Tibial artery (tissue), 4 donors: ENCODE data around the gene CAPNS2.

Experiments
- DNase-seq, 2 donors: peaks; one replicate each; pipeline ENCODE4 v3.0.0-alpha.2; 2019
- H3K27ac ChIP-seq, 2 donors: fragments of 200-600 bp; sonication (generic) in 1 of 2; 1 replicate in 1 of 2; 2 replicates in 1 of 2; pipeline ENCODE4 v1.5.1; 2018 to 2019; ENCODE audit warnings: mild to moderate bottlenecking in 1 of 2
- H3K27me3 ChIP-seq, 2 donors: fragments of 200-600 bp; sonication (generic) in 1 of 2; one replicate each; pipeline versions ENCODE4 v1.5.1 to v1.6.0; 2016 to 2019
- H3K36me3 ChIP-seq, 3 donors: fragments of 200-600 bp; sonication (generic) in 2 of 3; one replicate each; pipeline ENCODE4 v1.5.1; 2016 to 2019; ENCODE audit warnings: mild to moderate bottlenecking in 2 of 3
- H3K4me1 ChIP-seq, 4 donors: fragments of 200-600 bp; sonication (generic) in 2 of 4; 1 replicate in 3 of 4; 2 replicates in 1 of 4; pipeline ENCODE4 v1.5.1; 2016 to 2019
- H3K4me3 ChIP-seq, 2 donors: fragments of 200-600 bp; sonication (generic) in 1 of 2; 1 replicate in 1 of 2; 2 replicates in 1 of 2; pipeline ENCODE4 v1.5.1; 2018 to 2019; ENCODE audit warnings: mild to moderate bottlenecking in 2 of 2
- H3K9me3 ChIP-seq, 3 donors: fragments of 200-600 bp; sonication (generic) in 1 of 3; one replicate each; pipeline ENCODE4 v1.5.1; 2016 to 2019
- intact Hi-C: fragments of 100-400 bp; cut with DNase I; formaldehyde crosslinking; loops from one replicate; pipeline ENCODE4 v1.15.0; 2023; ENCODE audit warnings: low total_unique reads
- TF ChIP-seq, protein P1 (sequence below), 2 experiments: fragments of 200-600 bp in 1 of 2; fragments of 450-650 bp in 1 of 2; IDR thresholded peaks; one replicate each; pipeline ENCODE4 v1.5.1; 2017 to 2019; ENCODE audit warnings: antibody characterized with exemption in 2 of 2, mild to moderate bottlenecking in 1 of 2, moderate library complexity in 1 of 2

The CAPNS2 gene

DNA sequence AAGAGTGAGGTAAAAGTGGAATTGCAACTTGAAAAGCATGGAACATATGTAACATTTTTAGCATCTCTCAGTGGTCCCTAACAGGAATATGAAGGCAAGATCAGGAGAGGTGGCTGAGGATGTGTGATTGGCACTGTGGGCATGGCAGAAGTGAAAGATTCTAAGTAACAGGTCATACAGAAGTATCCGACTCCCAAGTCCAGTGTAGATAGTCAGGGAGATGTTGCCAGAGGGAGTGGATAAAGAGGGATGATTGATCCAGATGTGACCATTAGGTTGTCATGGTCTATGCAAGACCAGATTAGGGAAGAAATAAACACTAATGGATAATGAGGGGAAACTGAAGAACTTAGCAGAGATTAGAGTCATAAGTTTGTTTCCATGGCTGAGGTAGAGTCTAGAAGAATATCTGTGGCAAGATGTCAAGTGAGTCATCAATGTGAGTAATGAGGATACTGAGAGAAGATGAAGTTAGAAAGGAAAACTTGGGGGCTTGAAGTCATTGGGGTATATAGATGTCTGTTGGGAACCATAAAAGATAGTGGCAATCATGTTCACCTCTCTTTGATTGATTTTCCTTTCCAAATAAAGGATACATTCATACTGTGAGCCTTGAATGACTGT, 23.9 kb upstream of the CAPNS2 start:
- no peak overlapping the region for H3K4me3 ChIP-seq
- no peaks in the 10 kb centered on the region for H3K9me3 ChIP-seq
- H3K4me1 ChIP-seq = no peaks in the 10 kb centered on the region
- H3K27ac ChIP-seq = no peak overlapping the region
- intact Hi-C loops = loop anchor here (2.0 kb wide), 1 partner anchor 78 kb away; no protein-coding TSS in a partner anchor
- TF ChIP-seq, protein P1, sequence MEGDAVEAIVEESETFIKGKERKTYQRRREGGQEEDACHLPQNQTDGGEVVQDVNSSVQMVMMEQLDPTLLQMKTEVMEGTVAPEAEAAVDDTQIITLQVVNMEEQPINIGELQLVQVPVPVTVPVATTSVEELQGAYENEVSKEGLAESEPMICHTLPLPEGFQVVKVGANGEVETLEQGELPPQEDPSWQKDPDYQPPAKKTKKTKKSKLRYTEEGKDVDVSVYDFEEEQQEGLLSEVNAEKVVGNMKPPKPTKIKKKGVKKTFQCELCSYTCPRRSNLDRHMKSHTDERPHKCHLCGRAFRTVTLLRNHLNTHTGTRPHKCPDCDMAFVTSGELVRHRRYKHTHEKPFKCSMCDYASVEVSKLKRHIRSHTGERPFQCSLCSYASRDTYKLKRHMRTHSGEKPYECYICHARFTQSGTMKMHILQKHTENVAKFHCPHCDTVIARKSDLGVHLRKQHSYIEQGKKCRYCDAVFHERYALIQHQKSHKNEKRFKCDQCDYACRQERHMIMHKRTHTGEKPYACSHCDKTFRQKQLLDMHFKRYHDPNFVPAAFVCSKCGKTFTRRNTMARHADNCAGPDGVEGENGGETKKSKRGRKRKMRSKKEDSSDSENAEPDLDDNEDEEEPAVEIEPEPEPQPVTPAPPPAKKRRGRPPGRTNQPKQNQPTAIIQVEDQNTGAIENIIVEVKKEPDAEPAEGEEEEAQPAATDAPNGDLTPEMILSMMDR (IDR thresholded peaks at IDR 0.05) = no peak
- no peaks in the 10 kb centered on the region for H3K27me3 ChIP-seq
- DNase-seq = no peak
- H3K36me3 ChIP-seq = no peaks in the 10 kb centered on the region

DNA sequence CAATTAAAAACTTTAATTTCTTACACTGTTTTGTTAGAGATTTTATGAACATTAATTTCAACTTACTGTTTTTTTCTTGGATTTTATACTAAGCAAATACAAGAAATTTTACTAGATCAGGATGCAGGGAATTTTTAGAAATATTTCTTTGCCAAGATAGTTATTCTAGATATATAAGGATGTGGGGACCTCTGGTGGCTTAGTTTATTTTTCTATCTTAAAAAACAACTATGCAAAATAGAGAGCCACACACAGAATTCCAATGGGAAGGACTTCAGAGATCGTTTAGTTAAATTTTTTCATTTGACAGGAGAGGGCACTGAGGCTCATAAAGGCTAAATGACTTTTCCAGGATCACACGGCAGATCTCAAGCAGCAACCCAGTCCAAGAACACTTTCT, 23.0 kb upstream of the CAPNS2 start:
- intact Hi-C loops = loop anchor here (2.0 kb wide), 1 partner anchor 79 kb away; no protein-coding TSS in a partner anchor
- no peak for DNase-seq

DNA sequence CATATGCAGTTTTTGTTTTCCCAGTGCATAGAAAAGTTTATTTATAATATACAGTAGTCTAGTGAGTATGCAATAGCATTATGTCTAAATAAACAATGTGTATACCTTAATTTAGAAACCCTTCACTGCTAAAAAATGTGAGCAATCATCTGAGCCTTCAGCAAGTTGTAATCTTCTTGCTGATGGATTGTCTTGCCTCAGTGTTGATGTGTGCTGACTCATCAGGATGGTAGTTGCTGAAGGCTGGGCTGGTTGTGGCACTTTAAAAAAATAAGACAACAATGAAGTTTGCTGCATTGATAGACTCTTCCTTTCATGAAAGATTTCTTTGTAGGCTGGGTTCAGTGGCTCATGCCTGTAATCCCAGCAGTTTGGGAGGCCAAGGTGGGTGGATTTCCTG, 13.9 kb upstream of the CAPNS2 start:
- TF ChIP-seq, protein P1 (IDR thresholded peaks at IDR 0.05) = no peak
- Histone ChIP-seq H3K9me3 (no peaks in the 10 kb centered on the region), H3K27me3 (no peaks in the 10 kb centered on the region), H3K27ac (no peak overlapping the region), H3K4me3 (no peak overlapping the region), H3K4me1 (no peaks in the 10 kb centered on the region), H3K36me3 (peaks cover 0 to 4% (median 0%) of the 10 kb centered on the region in 3 donors)
- DNase-seq = no peak
- intact Hi-C loops = no loop called here

More for the DNA sequence above, 23.0 kb upstream of the CAPNS2 start:
- no peaks in the 10 kb centered on the region for H3K4me1 ChIP-seq
- no peaks in the 10 kb centered on the region for H3K9me3 ChIP-seq
- no peaks in the 10 kb centered on the region for H3K27me3 ChIP-seq
- no peak overlapping the region for H3K4me3 ChIP-seq
- TF ChIP-seq, protein P1 (IDR thresholded peaks at IDR 0.05) = peak; percentile 28 to 68
- no peak overlapping the region for H3K27ac ChIP-seq
- no peaks in the 10 kb centered on the region for H3K36me3 ChIP-seq

DNA sequence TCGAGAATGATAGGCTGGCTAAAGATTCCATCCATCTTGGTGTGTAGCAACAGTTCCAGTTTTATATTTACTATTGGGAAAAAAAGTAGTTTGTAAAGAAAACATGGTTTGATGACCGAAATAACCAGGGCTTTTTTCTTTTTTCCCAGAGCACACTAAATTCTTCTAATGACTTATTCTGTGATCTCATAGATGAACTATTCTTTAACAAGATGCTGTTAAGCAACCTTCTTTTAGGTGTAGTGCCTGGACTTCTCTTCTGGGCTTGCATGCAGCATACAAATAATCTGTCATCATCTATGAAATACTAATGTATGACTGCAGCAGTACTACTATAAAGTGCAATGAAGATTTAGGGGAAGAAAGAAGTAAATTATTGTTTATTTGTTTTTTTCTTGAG, 11.0 kb upstream of the CAPNS2 start:
- intact Hi-C loops = no loop called here
- Histone ChIP-seq H3K27me3 (no peaks in the 10 kb centered on the region), H3K27ac (no peak overlapping the region), H3K4me1 (peaks cover 0 to 19% (median 7%) of the 10 kb centered on the region in 4 donors), H3K36me3 (no peaks in the 10 kb centered on the region), H3K4me3 (no peak overlapping the region), H3K9me3 (no peaks in the 10 kb centered on the region)
- TF ChIP-seq, protein P1 (IDR thresholded peaks at IDR 0.05) = no peak
- DNase-seq = no peak

DNA sequence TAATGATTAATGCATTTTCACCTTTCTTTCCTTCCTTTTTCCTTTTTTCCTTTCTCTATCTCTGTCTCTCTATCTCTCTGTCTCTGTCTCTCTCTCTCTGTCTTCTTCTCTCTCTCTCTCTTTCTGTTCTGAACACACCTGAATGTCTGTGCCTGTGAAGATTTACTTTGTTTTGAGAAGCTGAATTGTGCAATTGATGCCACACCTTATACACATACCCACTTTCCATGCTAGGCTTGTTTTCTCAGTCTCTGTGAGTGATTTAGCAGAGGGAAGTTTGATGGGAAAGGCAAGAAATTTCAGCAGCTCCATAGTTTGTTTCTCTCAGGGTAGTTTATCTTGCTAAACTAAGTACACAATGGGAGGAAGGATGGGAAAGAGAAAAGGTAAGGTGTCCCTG, 9.3 kb upstream of the CAPNS2 start:
- H3K4me1 ChIP-seq = peaks cover 0 to 19% (median 7%) of the 10 kb centered on the region in 4 donors
- H3K4me3 ChIP-seq = no peak overlapping the region
- intact Hi-C loops = no loop called here
- no peaks in the 10 kb centered on the region for H3K27me3 ChIP-seq
- no peak for DNase-seq
- no peaks in the 10 kb centered on the region for H3K36me3 ChIP-seq
- no peaks in the 10 kb centered on the region for H3K9me3 ChIP-seq
- TF ChIP-seq, protein P1 (IDR thresholded peaks at IDR 0.05) = no peak
- no peak overlapping the region for H3K27ac ChIP-seq
